Measurements from ENCODE around the gene IRX3.

The IRX3 gene

GRCh38 chr16:54280751-54281150 lies 5.8 kb downstream of the IRX3 start:
- no peak overlapping the region for H3K4me3 ChIP-seq (ENCODE audit: low read depth, low read length)
- DNase-seq (ENCODE audit: low read depth): no peak
- no peak for TF ChIP-seq CTCF (IDR thresholded peaks at IDR 0.05; ENCODE audit: low read depth, low read length, missing control alignments)
- in situ Hi-C loops (cut with HindIII; ENCODE audit: low sequenced_read_pairs): loop anchor here (5.0 to 10.0 kb wide), 2 partner anchors 506 to 657 kb away; no protein-coding TSS in a partner anchor

GRCh38 chr16:54277845-54278703 lies 8.5 kb downstream of the IRX3 start:
- no peak for TF ChIP-seq CTCF (IDR thresholded peaks at IDR 0.05; ENCODE audit: low read depth, low read length, missing control alignments)
- in situ Hi-C loops (cut with HindIII; ENCODE audit: low sequenced_read_pairs): no loop called here
- no peak overlapping the region for H3K4me3 ChIP-seq (ENCODE audit: low read depth, low read length)
- DNase-seq (ENCODE audit: low read depth): no peak

GRCh38 chr16:54275956-54276355 lies 10.6 kb downstream of the IRX3 start:
- no peak overlapping the region for H3K4me3 ChIP-seq (ENCODE audit: low read depth, low read length)
- in situ Hi-C loops (cut with HindIII; ENCODE audit: low sequenced_read_pairs): no loop called here
- no peak for DNase-seq (ENCODE audit: low read depth)
- no peak for TF ChIP-seq CTCF (IDR thresholded peaks at IDR 0.05; ENCODE audit: low read depth, low read length, missing control alignments)

- no peak overlapping the region for H3K4me3 ChIP-seq (ENCODE audit: low read depth, low read length)
- no peak for TF ChIP-seq CTCF (IDR thresholded peaks at IDR 0.05; ENCODE audit: low read depth, low read length, missing control alignments)
- no peak for DNase-seq (ENCODE audit: low read depth)
- in situ Hi-C loops (cut with HindIII; ENCODE audit: low sequenced_read_pairs): no loop called here
Measured at GRCh38 chr16:54273566-54273965, 13.0 kb downstream of the IRX3 start.

- no peak overlapping the region for H3K4me3 ChIP-seq (ENCODE audit: low read depth, low read length)
- no peak for DNase-seq (ENCODE audit: low read depth)
- in situ Hi-C loops (cut with HindIII; ENCODE audit: low sequenced_read_pairs): no loop called here
- TF ChIP-seq CTCF (IDR thresholded peaks at IDR 0.05; ENCODE audit: low read depth, low read length, missing control alignments): no peak
Measured at GRCh38 chr16:54270711-54271110, 15.9 kb downstream of the IRX3 start.

GRCh38 chr16:54269461-54269860 lies 17.1 kb downstream of the IRX3 start:
- in situ Hi-C loops (cut with HindIII; ENCODE audit: low sequenced_read_pairs): no loop called here
- TF ChIP-seq CTCF (IDR thresholded peaks at IDR 0.05; ENCODE audit: low read depth, low read length, missing control alignments): no peak
- no peak overlapping the region for H3K4me3 ChIP-seq (ENCODE audit: low read depth, low read length)
- DNase-seq (ENCODE audit: low read depth): no peak
